HFFc6 (cell line): ENCODE results near the gene ITPR1. TPM values are rescaled to one million over a fixed set of nuclear protein-coding genes. Genes with fewer than 3 reads are reported as not detected.

Source experiments
- DNase-seq: peaks from one replicate; pipeline ENCODE4 v3.0.0-alpha.2; 2018
- H3K27ac Mint-ChIP-seq: 2 replicates; pipeline ENCODE4 v1.8.0; 2020; ENCODE audit warnings: mild to moderate bottlenecking, mixed read lengths
- H3K27me3 Mint-ChIP-seq: 2 replicates; pipeline ENCODE4 v1.8.0; 2021; ENCODE audit warnings: mild to moderate bottlenecking, moderate library complexity, mixed read lengths; ENCODE audit not compliant: insufficient read depth
- H3K36me3 Mint-ChIP-seq: 2 replicates; pipeline ENCODE4 v1.8.0; 2021; ENCODE audit warnings: low read depth, mixed read lengths
- H3K4me1 Mint-ChIP-seq: 2 replicates; pipeline ENCODE4 v1.8.0; 2020; ENCODE audit warnings: low read depth, mixed read lengths
- H3K4me3 Mint-ChIP-seq: 2 replicates; pipeline ENCODE4 v1.8.0; 2020; ENCODE audit warnings: mild to moderate bottlenecking, moderate library complexity, mixed read lengths
- H3K9me3 Mint-ChIP-seq: 2 replicates; pipeline ENCODE4 v1.8.0; 2020; ENCODE audit warnings: mild to moderate bottlenecking, mixed read lengths
- total RNA-seq, 6 experiments: library from RNA; stranded (reverse); fragmentation: NEBNext Ultra II Directional; extraction: Animal tissue kit (Norgen Biotek cat#: 25700); gene quantifications; 2 replicates in 1 of 6; 3 replicates in 5 of 6; pipeline ENCODE4 v1.2.3, GENCODE V29; 2021
- TF ChIP-seq, protein P1 (sequence below): fragments of 200-600 bp; sonication (generic); IDR thresholded peaks from 2 replicates; pipeline ENCODE4 v1.5.0; 2021; ENCODE audit warnings: antibody characterized with exemption, mild to moderate bottlenecking

ITPR1 gene
- total RNA-seq, 6 experiments from 2014 or later, result 4.9 to 8.3 (median 6.1) TPM

DNA sequence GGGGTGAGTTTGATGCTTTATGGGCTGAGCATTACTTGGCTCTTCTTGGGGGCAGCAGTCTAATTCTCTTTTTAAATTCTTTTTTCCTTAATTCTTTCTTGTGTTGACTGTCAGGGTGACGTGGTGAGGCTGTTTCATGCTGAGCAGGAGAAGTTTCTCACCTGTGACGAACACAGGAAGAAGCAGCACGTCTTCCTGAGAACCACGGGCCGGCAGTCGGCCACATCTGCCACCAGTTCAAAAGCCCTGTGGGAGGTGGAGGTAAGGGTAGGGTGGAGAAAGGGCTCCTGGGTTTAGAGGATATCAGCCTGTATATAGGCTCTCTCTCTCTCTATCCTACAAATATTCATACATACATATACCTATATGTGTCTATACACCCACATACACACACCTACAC is 152.3 kb downstream of the ITPR1 start:
- no peak overlapping the region for H3K27ac Mint-ChIP-seq
- H3K36me3 Mint-ChIP-seq, result no peaks in the 10 kb centered on the region
- peaks cover 6% of the 10 kb centered on the region; the same call in 1 of the 2 replicates for H3K4me1 Mint-ChIP-seq
- no peaks in the 10 kb centered on the region for H3K9me3 Mint-ChIP-seq
- peaks cover 6% of the 10 kb centered on the region for H3K27me3 Mint-ChIP-seq
- no peak for DNase-seq
- TF ChIP-seq, protein P1, sequence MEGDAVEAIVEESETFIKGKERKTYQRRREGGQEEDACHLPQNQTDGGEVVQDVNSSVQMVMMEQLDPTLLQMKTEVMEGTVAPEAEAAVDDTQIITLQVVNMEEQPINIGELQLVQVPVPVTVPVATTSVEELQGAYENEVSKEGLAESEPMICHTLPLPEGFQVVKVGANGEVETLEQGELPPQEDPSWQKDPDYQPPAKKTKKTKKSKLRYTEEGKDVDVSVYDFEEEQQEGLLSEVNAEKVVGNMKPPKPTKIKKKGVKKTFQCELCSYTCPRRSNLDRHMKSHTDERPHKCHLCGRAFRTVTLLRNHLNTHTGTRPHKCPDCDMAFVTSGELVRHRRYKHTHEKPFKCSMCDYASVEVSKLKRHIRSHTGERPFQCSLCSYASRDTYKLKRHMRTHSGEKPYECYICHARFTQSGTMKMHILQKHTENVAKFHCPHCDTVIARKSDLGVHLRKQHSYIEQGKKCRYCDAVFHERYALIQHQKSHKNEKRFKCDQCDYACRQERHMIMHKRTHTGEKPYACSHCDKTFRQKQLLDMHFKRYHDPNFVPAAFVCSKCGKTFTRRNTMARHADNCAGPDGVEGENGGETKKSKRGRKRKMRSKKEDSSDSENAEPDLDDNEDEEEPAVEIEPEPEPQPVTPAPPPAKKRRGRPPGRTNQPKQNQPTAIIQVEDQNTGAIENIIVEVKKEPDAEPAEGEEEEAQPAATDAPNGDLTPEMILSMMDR, result no peak
- H3K4me3 Mint-ChIP-seq, result no peak overlapping the region

DNA sequence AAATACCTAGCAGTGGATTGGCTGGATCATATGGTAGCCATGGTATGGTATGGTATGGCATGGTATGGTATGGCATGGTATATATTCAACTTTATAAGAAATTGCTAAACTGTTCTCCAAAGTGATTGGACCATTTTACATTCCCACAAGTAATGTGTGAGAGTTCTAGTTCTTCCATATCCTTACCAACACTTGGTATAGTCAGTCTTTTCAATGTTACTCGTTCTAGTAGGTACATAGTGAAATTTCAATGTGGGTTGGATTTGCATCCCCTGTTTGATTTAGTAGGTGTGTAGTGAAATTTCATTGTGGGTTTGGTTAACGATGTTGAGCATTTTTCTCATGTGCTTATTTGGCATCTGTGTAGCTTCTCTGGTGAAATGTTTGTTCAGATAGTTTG is 154.3 kb downstream of the ITPR1 start:
- peaks cover 10% of the 10 kb centered on the region; the same call in 1 of the 2 replicates for H3K4me1 Mint-ChIP-seq
- TF ChIP-seq, protein P1, result no peak
- H3K9me3 Mint-ChIP-seq, result no peaks in the 10 kb centered on the region
- H3K36me3 Mint-ChIP-seq, result no peaks in the 10 kb centered on the region
- H3K4me3 Mint-ChIP-seq, result no peak overlapping the region
- peaks cover 2% of the 10 kb centered on the region; the same call in 1 of the 2 replicates for H3K27me3 Mint-ChIP-seq
- DNase-seq, result no peak
- no peak overlapping the region for H3K27ac Mint-ChIP-seq

DNA sequence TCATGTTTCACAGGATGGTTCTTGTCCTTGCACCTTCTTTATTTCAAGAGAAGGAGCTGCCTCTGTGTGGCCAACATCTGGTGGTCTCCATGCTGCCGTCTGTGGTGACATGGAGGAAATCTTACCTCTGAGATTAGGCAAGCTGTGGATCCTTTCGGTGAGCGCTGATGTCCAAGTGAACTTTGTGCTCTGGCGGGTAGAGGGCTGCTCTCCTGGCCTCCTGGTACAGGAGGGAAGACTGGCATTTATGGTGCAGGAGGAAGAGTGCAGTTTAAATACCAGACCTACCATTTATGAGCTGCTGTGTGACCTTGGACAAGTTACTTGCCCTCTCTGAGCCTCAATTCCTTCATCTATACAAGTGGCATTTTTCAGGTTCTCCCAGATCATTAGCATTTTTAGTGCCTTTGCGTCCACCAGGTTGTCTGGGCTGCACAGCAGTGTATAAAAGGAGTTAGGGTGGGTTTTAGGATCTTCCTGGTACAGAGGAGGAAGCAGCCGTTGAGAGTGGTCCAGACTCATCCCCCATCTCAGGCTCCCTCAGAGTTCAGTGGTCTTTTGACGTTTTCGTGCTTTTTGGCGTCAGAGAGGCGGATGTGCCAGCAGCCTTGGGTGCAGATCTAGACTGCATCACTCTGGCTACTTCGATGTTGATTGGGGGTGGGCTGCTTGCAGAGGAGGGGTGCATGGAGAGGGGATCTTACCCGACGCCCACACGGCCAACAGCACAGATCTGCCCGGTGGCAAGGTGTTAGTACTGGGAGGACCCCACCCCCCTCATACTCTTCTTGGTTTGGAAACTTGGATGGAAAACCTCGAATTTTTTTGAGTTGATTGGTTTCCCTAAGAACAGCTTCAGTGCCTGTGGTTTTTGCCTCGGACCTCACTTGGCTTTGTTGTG is 162.2 kb downstream of the ITPR1 start:
- DNase-seq, result no peak
- H3K9me3 Mint-ChIP-seq, result no peaks in the 10 kb centered on the region
- no peak overlapping the region for H3K27ac Mint-ChIP-seq
- H3K4me3 Mint-ChIP-seq, result no peak overlapping the region
- no peaks in the 10 kb centered on the region for H3K36me3 Mint-ChIP-seq
- TF ChIP-seq, protein P1, result no peak
- peaks cover 12% of the 10 kb centered on the region for H3K4me1 Mint-ChIP-seq
- no peaks in the 10 kb centered on the region; the same call in 1 of the 2 replicates for H3K27me3 Mint-ChIP-seq

DNA sequence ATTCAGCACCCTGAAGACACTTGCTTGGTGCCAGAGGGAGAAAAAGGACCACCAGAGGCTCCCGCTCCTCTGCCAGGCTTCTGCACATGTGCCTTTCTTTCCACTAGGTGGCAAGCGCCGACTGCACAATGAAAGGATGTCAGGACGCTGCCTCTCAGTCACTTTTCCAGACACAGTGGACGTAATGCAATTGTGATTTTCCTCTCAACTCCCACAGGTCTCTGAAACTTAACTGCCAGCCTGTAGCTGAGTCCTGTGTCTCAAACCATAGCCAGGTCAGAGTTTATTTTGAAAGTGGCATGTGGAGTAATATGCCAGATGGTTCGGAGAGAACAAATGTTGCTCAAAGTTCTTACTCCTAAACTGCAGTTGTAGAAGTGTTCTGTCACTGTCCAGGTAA is 162.9 kb downstream of the ITPR1 start:
- peak; percentile 68 for DNase-seq
- H3K27me3 Mint-ChIP-seq, result no peaks in the 10 kb centered on the region; the same call in 1 of the 2 replicates
- peaks cover 8% of the 10 kb centered on the region; the same call in 1 of the 2 replicates for H3K4me1 Mint-ChIP-seq
- H3K27ac Mint-ChIP-seq, result no peak overlapping the region
- no peak overlapping the region for H3K4me3 Mint-ChIP-seq
- TF ChIP-seq, protein P1, result peak; percentile 94
- no peaks in the 10 kb centered on the region for H3K36me3 Mint-ChIP-seq
- no peaks in the 10 kb centered on the region for H3K9me3 Mint-ChIP-seq

DNA sequence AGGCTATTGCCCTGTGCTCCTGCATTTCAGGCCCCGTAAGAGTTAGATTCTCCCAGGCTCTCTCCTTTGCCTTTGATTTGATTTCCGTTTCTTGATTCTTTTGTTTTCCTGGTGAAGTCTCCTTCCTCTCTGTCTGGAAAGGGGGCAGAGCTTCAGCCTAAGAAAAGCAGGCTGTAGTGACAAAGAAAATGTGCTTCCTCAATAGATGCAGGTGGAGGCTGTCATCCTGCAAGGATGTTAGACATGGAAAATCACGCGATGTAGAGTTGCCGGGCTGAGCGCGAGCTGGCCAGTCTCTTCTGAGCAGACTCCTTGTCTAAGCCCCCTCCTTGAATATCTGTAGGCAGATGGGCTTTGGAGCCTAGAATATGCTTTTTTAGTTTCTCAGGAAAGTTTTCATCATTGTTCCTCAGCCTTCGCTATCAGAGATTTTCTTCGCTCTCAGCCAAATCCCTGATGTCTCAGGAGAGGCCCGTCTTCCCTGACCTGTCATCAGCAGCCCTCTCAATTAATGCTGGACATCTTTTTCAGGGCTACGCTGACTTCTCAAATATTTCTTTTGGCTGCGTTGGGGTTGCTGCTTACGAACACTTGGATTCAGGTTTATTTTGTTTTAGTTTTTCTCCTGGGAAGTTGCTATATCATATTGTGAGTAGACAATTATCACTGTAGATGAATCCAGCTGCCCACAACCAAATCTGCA is 163.6 kb downstream of the ITPR1 start:
- Mint-ChIP-seq H3K27ac (no peak overlapping the region), H3K4me3 (no peak overlapping the region), H3K36me3 (no peaks in the 10 kb centered on the region), H3K27me3 (no peaks in the 10 kb centered on the region; the same call in 1 of the 2 replicates), H3K9me3 (no peaks in the 10 kb centered on the region), H3K4me1 (peaks cover 8% of the 10 kb centered on the region; the same call in 1 of the 2 replicates)
- TF ChIP-seq, protein P1, result no peak
- no peak for DNase-seq
